ENCODE data around the gene ATP6V0C. TPM values are rescaled to one million over a fixed set of nuclear protein-coding genes. Genes with fewer than 3 reads are reported as not detected.

The ATP6V0C gene
- 10 to 100 TPM; 67.6 to 90.5 TPM for total RNA-seq

GRCh38 chr16:2513405-2514332 lies at the start of gene ATP6V0C:
ATP6V0C (plus strand) TSS chr16:2513952; CDS start chr16:2514104, 152 bp downstream.

GRCh38 chr16:2471016-2471652 lies 42.6 kb upstream of the ATP6V0C start, which contains the start of gene NTN3:
NTN3 (plus strand) TSS chr16:2471297; CDS start chr16:2471702, 405 bp downstream.

GRCh38 chr16:2474877-2475412 lies 38.8 kb upstream of the ATP6V0C start, which contains the start of gene TBC1D24:
TBC1D24 (plus strand) TSS chr16:2475127; CDS start chr16:2496149, 21,022 bp downstream.

GRCh38 chr16:2520097-2520783 lies 6.5 kb downstream of the ATP6V0C start, which contains the start of gene AMDHD2:
AMDHD2 (plus strand) TSS chr16:2520371; CDS start chr16:2520459, 88 bp downstream.

GRCh38 chr16:2531371-2531695 lies 17.6 kb downstream of the ATP6V0C start, which contains the start of gene CEMP1:
CEMP1 (minus strand) TSS chr16:2531408; CDS start chr16:2531073, 335 bp downstream.

GRCh38 chr16:2537451-2538379 lies 24.0 kb downstream of the ATP6V0C start, which contains the start of gene PDPK1:
PDPK1 (plus strand) TSS chr16:2538021; CDS start chr16:2538113, 92 bp downstream.

Small RNA genes lying within 50 kb of the gene (small RNA-seq; reads per million reads assigned to genes)
- 0 reads per million in 2 donors for gene AC093525.1
- 0 reads per million in 2 donors for gene MIR3178
- gene MIR6768 = 0.43 to 4.2 reads per million in 2 donors

Other genes starting within 250 kb of the ATP6V0C start
- gene RNPS1, start 245.8 kb upstream of the ATP6V0C start, total RNA-seq = 100 to 1,000 TPM in 1 of 2 donors, 10 to 100 TPM in 1; 96.0 to 155 TPM
- under 1 TPM; under 0.01 to 0.69 TPM for gene ABCA3, start 173.2 kb upstream of the ATP6V0C start, total RNA-seq
- 10 to 100 TPM; 18.2 to 44.3 TPM for gene CCNF, start 84.5 kb upstream of the ATP6V0C start, total RNA-seq
- gene TEDC2, start 53.8 kb upstream of the ATP6V0C start, total RNA-seq = 10 to 100 TPM in 1 of 2 donors, 1 to 10 TPM in 1; 7.6 to 17.6 TPM
- gene NTN3, start 42.7 kb upstream of the ATP6V0C start, total RNA-seq = under 1 TPM; under 0.01 to 0.34 TPM
- 10 to 100 TPM; 19.6 to 22.4 TPM for gene TBC1D24, start 38.8 kb upstream of the ATP6V0C start, total RNA-seq
- 100 to 1,000 TPM; 141 to 147 TPM for gene AMDHD2, start 6.4 kb downstream of the ATP6V0C start, total RNA-seq
- gene CEMP1, start 17.5 kb downstream of the ATP6V0C start, total RNA-seq = not detected
- gene PDPK1, start 24.1 kb downstream of the ATP6V0C start, total RNA-seq = 10 to 100 TPM; 24.8 to 30.3 TPM
- gene KCTD5, start 168.6 kb downstream of the ATP6V0C start, total RNA-seq = 10 to 100 TPM; 16.2 to 27.6 TPM
- gene PRSS27, start 206.3 kb downstream of the ATP6V0C start, total RNA-seq = 1 to 10 TPM in 1 of 2 donors, under 1 TPM in 1; 1.00 to 1.4 TPM
- gene SRRM2, start 238.7 kb downstream of the ATP6V0C start, total RNA-seq = 10 to 100 TPM; 61.9 to 73.0 TPM